MM.1S (cell line): ENCODE results near the gene DUSP28.

ENCODE experiments used
- DNase-seq: peaks from one replicate; pipeline ENCODE4 v3.0.0-alpha.2; 2015
- H2AFZ ChIP-seq: fragments of 300-600 bp; sonication (generic); 2 replicates; pipeline ENCODE4 v1.6.0; 2016; ENCODE audit warnings: antibody characterized with exemption, low read length
- H3F3A ChIP-seq: fragments of 300-600 bp; sonication (generic); 2 replicates; pipeline ENCODE4 v1.6.1; 2016; ENCODE audit warnings: mild to moderate bottlenecking, antibody characterized with exemption, low read length, moderate library complexity, mixed read lengths; ENCODE audit not compliant: insufficient read depth
- H3K27ac ChIP-seq: fragments of 300-600 bp; sonication (generic); 2 replicates; pipeline ENCODE4 v1.5.1; 2016; ENCODE audit warnings: mild to moderate bottlenecking, low read length
- H3K27me3 ChIP-seq: fragments of 300-600 bp; sonication (generic); replicated peaks from 2 replicates; pipeline ENCODE4 v1.6.0; 2016; ENCODE audit warnings: low read length; ENCODE audit not compliant: insufficient read depth
- H3K36me3 ChIP-seq: fragments of 300-600 bp; sonication (generic); replicated peaks from 2 replicates; pipeline ENCODE4 v1.6.1; 2016; ENCODE audit warnings: mild to moderate bottlenecking, low read length, mixed read lengths; ENCODE audit not compliant: insufficient read depth
- H3K4me1 ChIP-seq: fragments of 300-600 bp; sonication (generic); 2 replicates; pipeline ENCODE4 v1.6.1; 2016; ENCODE audit warnings: low read length, mixed read lengths
- H3K4me2 ChIP-seq: fragments of 300-600 bp; sonication (generic); 2 replicates; pipeline ENCODE4 v1.6.0; 2016; ENCODE audit warnings: low read depth, low read length
- H3K4me3 ChIP-seq: fragments of 300-600 bp; sonication (generic); 2 replicates; pipeline ENCODE4 v1.5.1; 2016; ENCODE audit warnings: low read length, mixed read lengths
- H3K79me2 ChIP-seq: fragments of 300-600 bp; sonication (generic); 2 replicates; pipeline ENCODE4 v1.6.1; 2016; ENCODE audit warnings: mixed run types, low read length, mixed read lengths
- H3K9ac ChIP-seq: fragments of 300-600 bp; sonication (generic); 2 replicates; pipeline ENCODE4 v1.6.1; 2016; ENCODE audit warnings: low read length, mixed read lengths
- H3K9me2 ChIP-seq: fragments of 300-600 bp; sonication (generic); replicated peaks from 2 replicates; pipeline ENCODE4 v1.6.1; 2016; ENCODE audit warnings: mild to moderate bottlenecking, low read length, mixed read lengths; ENCODE audit not compliant: insufficient read depth
- H3K9me3 ChIP-seq: fragments of 300-600 bp; sonication (generic); replicated peaks from 2 replicates; pipeline ENCODE4 v1.6.1; 2016; ENCODE audit warnings: mild to moderate bottlenecking, low read length, mixed read lengths; ENCODE audit not compliant: insufficient read depth
- H4K20me1 ChIP-seq: fragments of 300-600 bp; sonication (generic); 2 replicates; pipeline ENCODE4 v1.6.1; 2016; ENCODE audit warnings: mild to moderate bottlenecking, low read length, moderate library complexity, mixed read lengths; ENCODE audit not compliant: insufficient read depth
- EZH2 ChIP-seq: fragments of 300-600 bp; sonication (generic); optimal IDR thresholded peaks from 2 replicates; pipeline ENCODE3; 2017; ENCODE audit warnings: low read depth, mild to moderate bottlenecking, antibody characterized with exemption, low read length, mixed read lengths
- EZH2phosphoT487 ChIP-seq: fragments of 300-600 bp; sonication (generic); IDR thresholded peaks from 2 replicates; pipeline ENCODE4 v1.6.1; 2018; ENCODE audit warnings: antibody characterized with exemption, low read length
- TF ChIP-seq, protein P1 (sequence below): fragments of 300-600 bp; sonication (generic); IDR thresholded peaks from 2 replicates; pipeline ENCODE4 v1.5.1; 2016; ENCODE audit warnings: antibody characterized with exemption, low read length, mixed read lengths

The DUSP28 gene

DNA sequence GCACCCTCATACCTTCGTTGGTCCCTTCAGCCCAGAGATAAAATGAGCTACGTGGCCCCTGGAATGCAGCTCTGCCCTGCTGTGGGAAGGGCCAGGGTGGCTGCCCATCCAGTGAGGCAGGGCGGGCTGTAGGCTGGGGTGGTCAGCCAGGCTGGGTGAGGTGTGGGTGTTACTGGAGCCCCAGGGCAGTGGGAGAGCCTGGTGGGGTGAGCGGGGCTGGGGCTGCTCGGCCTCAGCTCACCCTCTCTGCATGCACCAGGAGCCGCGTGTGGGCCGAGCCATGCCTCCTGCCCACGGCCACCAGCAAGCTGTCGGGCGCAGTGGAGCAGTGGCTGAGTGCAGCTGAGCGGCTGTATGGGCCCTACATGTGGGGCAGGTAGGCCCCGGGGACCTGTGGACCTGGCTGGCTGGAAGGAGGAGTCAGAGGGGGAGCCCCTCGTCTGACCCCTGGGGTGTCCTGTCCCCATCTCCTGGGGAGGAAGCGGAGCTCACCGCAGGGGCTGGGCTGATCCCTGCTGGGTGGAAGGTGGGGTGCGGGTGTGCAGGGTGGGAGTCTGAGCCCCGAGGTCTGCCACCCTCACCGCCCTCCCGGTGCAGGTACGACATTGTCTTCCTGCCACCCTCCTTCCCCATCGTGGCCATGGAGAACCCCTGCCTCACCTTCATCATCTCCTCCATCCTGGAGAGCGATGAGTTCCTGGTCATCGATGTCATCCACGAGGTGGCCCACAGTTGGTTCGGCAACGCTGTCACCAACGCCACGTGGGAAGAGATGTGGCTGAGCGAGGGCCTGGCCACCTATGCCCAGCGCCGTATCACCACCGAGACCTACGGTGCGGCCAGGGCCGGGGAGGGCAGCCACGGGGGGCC lies 13.6 kb downstream of the DUSP28 start:
- H3K79me2 ChIP-seq: peaks cover 45% of the 10 kb centered on the region
- peaks cover 19% of the 10 kb centered on the region for H3K4me1 ChIP-seq
- no peaks in the 10 kb centered on the region for H3K9me2 ChIP-seq
- H3K27me3 ChIP-seq: no peaks in the 10 kb centered on the region
- H3F3A ChIP-seq: 0 out of 2 replicates have a peak, but pooled peaks cover 5% of the 10 kb centered on the region
- no peak overlapping the region for H2AFZ ChIP-seq
- H3K4me2 ChIP-seq: no peak overlapping the region
- H3K9ac ChIP-seq: no peak overlapping the region
- no peaks in the 10 kb centered on the region for H3K9me3 ChIP-seq
- DNase-seq: no peak
- no peak overlapping the region for H3K4me3 ChIP-seq
- no peaks in the 10 kb centered on the region for H3K36me3 ChIP-seq
- no peak overlapping the region for H3K27ac ChIP-seq
- no peak for TF ChIP-seq EZH2phosphoT487
- TF ChIP-seq EZH2: no peak
- TF ChIP-seq, protein P1, sequence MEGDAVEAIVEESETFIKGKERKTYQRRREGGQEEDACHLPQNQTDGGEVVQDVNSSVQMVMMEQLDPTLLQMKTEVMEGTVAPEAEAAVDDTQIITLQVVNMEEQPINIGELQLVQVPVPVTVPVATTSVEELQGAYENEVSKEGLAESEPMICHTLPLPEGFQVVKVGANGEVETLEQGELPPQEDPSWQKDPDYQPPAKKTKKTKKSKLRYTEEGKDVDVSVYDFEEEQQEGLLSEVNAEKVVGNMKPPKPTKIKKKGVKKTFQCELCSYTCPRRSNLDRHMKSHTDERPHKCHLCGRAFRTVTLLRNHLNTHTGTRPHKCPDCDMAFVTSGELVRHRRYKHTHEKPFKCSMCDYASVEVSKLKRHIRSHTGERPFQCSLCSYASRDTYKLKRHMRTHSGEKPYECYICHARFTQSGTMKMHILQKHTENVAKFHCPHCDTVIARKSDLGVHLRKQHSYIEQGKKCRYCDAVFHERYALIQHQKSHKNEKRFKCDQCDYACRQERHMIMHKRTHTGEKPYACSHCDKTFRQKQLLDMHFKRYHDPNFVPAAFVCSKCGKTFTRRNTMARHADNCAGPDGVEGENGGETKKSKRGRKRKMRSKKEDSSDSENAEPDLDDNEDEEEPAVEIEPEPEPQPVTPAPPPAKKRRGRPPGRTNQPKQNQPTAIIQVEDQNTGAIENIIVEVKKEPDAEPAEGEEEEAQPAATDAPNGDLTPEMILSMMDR: no peak
- no peaks in the 10 kb centered on the region for H4K20me1 ChIP-seq

DNA sequence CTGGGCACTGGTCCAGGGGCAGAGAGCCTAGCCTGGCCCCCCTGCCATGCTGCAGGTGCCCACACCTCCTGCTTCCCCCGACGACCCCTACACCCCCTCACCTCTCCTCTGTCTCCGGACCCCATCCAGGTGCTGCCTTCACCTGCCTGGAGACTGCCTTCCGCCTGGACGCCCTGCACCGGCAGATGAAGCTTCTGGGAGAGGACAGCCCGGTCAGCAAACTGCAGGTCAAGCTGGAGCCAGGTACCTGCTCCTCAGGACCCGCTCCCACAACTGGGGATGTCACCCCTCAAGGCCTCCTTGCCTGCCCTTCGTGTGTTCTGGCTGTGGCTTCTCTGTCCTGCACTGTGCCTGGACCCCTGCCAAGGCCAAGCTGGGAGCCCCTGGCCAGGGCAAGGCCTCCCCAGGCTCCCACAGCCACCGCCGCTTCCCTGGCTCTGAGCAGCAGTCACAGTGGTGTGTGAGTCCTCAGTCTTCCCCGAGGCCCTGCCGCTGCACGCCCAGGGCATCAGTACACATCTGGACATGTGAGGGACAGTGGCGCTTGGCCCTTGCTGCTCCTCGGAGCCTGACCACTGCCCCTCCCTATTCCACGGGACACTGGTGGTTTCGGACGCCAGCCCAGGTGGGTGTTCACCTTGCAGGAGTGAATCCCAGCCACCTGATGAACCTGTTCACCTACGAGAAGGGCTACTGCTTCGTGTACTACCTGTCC lies 14.4 kb downstream of the DUSP28 start:
- H3K27me3 ChIP-seq: no peaks in the 10 kb centered on the region
- H3K4me3 ChIP-seq: no peak overlapping the region
- peaks cover 13% of the 10 kb centered on the region for H3F3A ChIP-seq
- H3K27ac ChIP-seq: no peak overlapping the region
- no peak for TF ChIP-seq EZH2phosphoT487
- TF ChIP-seq EZH2: no peak
- TF ChIP-seq, protein P1: no peak
- H3K79me2 ChIP-seq: peaks cover 37% of the 10 kb centered on the region
- no peaks in the 10 kb centered on the region for H3K36me3 ChIP-seq
- H3K9ac ChIP-seq: no peak overlapping the region
- H3K9me3 ChIP-seq: no peaks in the 10 kb centered on the region
- DNase-seq: no peak
- no peaks in the 10 kb centered on the region for H3K9me2 ChIP-seq
- peaks cover 25% of the 10 kb centered on the region for H3K4me1 ChIP-seq
- no peak overlapping the region for H3K4me2 ChIP-seq
- no peaks in the 10 kb centered on the region for H4K20me1 ChIP-seq
- H2AFZ ChIP-seq: no peak overlapping the region

DNA sequence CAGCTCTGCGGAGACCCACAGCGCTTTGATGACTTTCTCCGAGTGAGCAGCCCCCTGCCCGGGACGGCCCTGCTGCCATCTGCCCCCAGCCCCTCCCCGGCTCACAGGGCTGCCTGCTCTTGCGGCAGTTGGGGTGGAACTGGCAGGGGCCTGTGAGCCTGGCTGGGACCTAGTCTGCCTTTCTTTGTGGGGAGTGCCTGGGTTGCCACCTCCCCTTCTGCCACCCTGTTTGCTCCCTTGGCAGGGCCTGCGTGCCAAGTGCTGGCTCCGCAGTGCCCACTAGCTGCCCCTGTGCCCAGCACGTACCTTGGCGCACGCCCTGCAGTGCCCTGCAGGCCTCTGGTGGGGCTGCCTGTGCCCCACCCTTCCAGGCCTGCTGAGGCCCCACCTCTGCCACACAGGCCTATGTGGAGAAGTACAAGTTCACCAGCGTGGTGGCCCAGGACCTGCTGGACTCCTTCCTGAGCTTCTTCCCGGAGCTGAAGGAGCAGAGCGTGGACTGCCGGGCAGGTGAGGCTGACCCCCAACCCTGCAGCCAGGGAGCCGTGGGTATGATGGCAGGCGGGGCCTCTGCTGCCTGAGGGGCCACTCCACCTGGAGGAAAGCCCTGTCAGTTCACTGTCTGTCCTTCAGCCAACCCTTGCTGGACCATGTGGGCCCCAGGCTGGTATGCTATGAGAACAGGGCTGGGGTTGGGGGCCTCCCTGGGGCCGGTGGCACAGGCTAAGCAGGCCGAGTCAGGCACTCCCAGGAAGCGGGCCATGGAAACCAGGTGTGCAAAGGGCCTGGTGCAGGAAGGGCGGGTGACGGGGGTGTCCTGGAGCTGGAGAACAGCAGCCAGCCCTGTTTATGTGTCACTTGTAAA lies 15.2 kb downstream of the DUSP28 start:
- Histone ChIP-seq H3F3A (peaks cover 20% of the 10 kb centered on the region), H3K9me2 (no peaks in the 10 kb centered on the region), H3K27ac (no peak overlapping the region), H3K4me1 (peaks cover 24% of the 10 kb centered on the region), H3K9ac (no peak overlapping the region), H3K27me3 (no peaks in the 10 kb centered on the region), H3K4me2 (no peak overlapping the region), H3K36me3 (no peaks in the 10 kb centered on the region), H3K4me3 (no peak overlapping the region), H2AFZ (no peak overlapping the region), H3K79me2 (peaks cover 33% of the 10 kb centered on the region), H3K9me3 (no peaks in the 10 kb centered on the region), H4K20me1 (no peaks in the 10 kb centered on the region)
- DNase-seq: no peak
- TF ChIP-seq EZH2 (no peak), EZH2phosphoT487 (no peak)
- TF ChIP-seq, protein P1: no peak
